ENCODE measurements around the gene C1QTNF1.

The C1QTNF1 gene

DNA sequence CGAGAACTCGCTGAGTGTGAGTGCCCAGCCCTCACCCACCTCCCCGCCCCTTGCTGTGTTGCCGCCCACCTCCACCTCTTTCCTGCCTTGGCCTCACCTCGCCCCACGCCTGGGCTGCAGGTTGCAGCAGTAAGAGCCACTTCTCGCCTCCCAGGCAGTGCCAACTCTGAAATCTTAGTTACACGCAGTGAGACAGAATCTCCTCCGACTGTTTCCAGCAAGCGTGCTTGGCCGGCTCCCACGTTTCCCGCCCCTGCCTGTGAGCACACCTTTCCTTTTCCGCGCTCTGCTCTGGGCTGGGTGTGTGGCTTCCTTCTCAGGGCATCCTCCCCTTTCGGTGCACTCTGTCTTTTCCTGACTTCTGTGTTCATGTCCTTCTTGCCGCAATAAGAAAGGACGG lies 56.4 kb downstream of the C1QTNF1 start:
- H3K27me3 ChIP-seq (ENCODE audit: insufficient read depth, poor library complexity, severe bottlenecking): no peaks in the 10 kb centered on the region
- DNase-seq (ENCODE audit: low read depth in 1 of 2, low spot score in 1 of 2): no peak
- TF ChIP-seq POLR2AphosphoS5 (IDR thresholded peaks at IDR 0.05; ENCODE audit: low read depth) (no peak), REST (IDR thresholded peaks at IDR 0.05; ENCODE audit: insufficient replicate concordance, low read depth) (no peak), SPI1 (IDR thresholded peaks at IDR 0.05; ENCODE audit: borderline replicate concordance, low read depth) (no peak), GABPA (IDR thresholded peaks at IDR 0.05; ENCODE audit: low read depth) (no peak), CTCF (IDR thresholded peaks at IDR 0.05; ENCODE audit: insufficient read depth, low read length) (no peak)
- H3K4me3 ChIP-seq (replicated peaks; ENCODE audit: insufficient read depth, low read length): no peak overlapping the region
- no peak overlapping the region for H3K27ac ChIP-seq (replicated peaks)

DNA sequence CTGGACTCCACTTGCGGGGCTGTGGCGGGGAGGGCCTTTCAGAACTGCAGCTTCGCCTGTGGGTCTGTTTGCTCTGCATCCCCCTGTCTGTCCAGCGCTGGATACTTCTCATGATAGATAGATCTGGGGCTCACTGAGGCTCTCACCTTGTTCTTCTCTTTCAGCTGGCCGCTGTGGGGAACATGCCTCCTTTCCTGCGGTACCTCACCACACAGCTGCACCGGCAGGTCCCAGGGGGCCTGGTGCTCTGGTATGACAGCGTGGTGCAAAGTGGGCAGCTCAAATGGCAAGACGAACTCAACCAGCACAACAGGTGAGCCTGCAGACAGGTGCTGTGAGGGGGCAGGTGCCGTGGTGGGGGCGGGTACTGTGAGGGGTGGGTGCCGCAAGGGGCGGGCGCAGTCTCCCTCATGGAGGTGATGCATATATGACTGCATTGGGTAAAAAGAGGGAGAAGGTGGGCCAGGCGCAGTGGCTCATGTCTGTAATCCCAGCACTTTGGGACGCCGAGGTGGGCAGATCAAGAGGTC lies 56.9 kb downstream of the C1QTNF1 start:
- DNase-seq (ENCODE audit: low read depth in 1 of 2, low spot score in 1 of 2): no peak
- Histone ChIP-seq H3K4me3 (replicated peaks; ENCODE audit: insufficient read depth, low read length) (no peak overlapping the region), H3K27me3 (ENCODE audit: insufficient read depth, poor library complexity, severe bottlenecking) (no peaks in the 10 kb centered on the region), H3K27ac (replicated peaks) (no peak overlapping the region)
- no peak for TF ChIP-seq SPI1 (IDR thresholded peaks at IDR 0.05; ENCODE audit: borderline replicate concordance, low read depth)
- no peak for TF ChIP-seq REST (IDR thresholded peaks at IDR 0.05; ENCODE audit: insufficient replicate concordance, low read depth)
- TF ChIP-seq CTCF (IDR thresholded peaks at IDR 0.05; ENCODE audit: insufficient read depth, low read length): no peak

DNA sequence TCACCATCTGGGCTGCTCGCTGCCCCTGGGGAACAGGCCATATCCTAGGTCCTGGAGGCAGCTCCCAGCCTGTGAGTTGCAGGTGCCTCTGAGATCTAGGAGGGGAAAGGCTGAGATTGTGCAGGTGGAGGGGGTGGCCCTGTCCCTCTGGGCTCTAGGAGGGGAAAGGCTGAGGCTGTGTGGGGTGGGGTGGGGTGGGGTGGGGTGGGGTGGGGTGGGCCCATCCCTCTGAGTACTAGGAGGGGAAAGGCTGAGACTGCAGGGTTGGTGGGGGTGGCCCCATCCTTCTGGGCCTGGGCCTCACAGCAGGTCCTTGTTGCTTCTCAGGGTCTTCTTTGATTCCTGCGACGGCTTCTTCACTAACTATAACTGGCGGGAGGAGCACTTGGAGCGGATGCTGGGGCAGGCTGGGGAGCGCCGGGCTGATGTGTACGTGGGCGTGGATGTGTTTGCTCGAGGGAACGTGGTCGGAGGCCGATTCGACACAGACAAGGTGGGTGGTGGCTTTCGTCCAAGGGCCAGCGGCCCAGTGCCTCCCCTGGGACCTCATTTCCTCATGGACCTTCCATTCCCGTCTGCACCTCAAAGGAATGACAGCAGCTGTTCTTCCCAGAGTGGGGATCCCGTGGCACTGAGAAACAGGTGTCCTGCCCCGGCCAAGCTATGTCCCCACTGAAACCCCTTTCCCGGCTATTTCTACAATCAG lies 57.8 kb downstream of the C1QTNF1 start:
- no peak for TF ChIP-seq REST (IDR thresholded peaks at IDR 0.05; ENCODE audit: insufficient replicate concordance, low read depth)
- no peak for TF ChIP-seq GABPA (IDR thresholded peaks at IDR 0.05; ENCODE audit: low read depth)
- no peak for TF ChIP-seq POLR2AphosphoS5 (IDR thresholded peaks at IDR 0.05; ENCODE audit: low read depth)
- no peak for TF ChIP-seq CTCF (IDR thresholded peaks at IDR 0.05; ENCODE audit: insufficient read depth, low read length)
- TF ChIP-seq SPI1 (IDR thresholded peaks at IDR 0.05; ENCODE audit: borderline replicate concordance, low read depth): no peak
- Histone ChIP-seq H3K27me3 (ENCODE audit: insufficient read depth, poor library complexity, severe bottlenecking) (no peaks in the 10 kb centered on the region), H3K4me3 (replicated peaks; ENCODE audit: insufficient read depth, low read length) (no peak overlapping the region), H3K27ac (replicated peaks) (no peak overlapping the region)
- no peak for DNase-seq (ENCODE audit: low read depth in 1 of 2, low spot score in 1 of 2)
